Glomerular visceral epithelial cell (primary cell): ENCODE results near the gene RAP1GAP2.
"Not testable (repeated sequence)": the region's sequence is repeated elsewhere in the genome, so short reads cannot be mapped to it uniquely, and the experiment has no call there.

ENCODE experiments used
- DNase-seq: peaks from one replicate; pipeline ENCODE4 v3.0.0-alpha.2; 2016; ENCODE audit errors: extremely low spot score

RAP1GAP2 gene

DNA sequence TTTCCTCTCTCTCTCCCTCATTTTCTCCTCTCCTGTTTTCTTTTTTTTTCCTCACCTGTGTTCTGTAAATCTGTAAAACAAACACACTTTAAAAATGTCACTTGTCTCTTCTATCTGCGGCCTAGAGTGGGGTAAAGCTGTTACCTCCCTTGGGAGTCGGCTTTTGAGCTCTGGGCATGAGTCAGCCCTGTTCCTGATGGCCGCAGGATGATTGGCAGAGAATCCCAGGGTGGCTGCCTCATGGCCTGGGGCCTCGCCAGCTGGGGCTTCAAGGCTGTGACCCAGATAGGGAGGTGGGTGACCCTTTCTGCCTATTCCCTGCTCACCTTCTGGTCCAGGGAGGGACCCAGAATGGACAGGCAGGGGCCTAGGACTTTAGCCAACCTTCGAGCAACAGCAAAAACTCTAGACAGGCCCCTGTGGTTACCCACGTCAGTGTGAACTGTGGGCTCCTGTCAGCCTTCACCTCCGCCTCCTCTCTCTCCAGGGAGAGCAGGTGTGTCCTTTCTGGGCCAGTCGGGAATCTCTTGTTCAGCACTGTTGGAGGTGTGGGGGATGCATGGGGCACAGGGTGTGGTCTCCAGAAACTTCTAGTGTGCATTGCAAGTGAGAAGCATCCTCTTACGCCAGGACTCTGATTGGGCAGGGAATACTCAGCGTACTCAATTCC lies 87.4 kb downstream of the RAP1GAP2 start:
- no peak for DNase-seq

DNA sequence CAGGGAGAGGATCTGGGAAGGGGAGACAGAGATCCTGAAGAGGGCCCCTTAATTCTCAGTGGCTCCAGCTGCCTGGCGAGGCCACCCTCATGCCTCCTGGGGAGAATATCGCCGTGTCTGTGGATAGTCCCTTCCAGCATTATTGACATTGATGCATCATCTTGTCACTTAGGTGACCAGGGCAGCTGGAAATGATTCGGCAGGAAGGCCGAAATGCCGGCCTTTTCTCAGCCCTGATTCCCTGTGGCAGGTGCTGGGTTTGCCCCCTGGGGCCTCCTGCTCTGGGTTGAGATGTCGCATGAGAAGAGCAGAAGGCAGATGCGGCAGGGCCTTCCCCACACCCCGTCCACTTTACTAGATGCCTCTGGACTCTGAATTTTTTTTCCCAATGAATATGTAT lies 89.5 kb downstream of the RAP1GAP2 start:
- no peak for DNase-seq

- DNase-seq = no peak
Observed at GRCh38 chr17:2888326-2888725, 92.1 kb downstream of the RAP1GAP2 start.

GRCh38 chr17:2889256-2889655 lies 93.0 kb downstream of the RAP1GAP2 start:
- DNase-seq = no peak

GRCh38 chr17:2890778-2891177 lies 94.5 kb downstream of the RAP1GAP2 start:
- DNase-seq = not testable (repeated sequence)

DNA sequence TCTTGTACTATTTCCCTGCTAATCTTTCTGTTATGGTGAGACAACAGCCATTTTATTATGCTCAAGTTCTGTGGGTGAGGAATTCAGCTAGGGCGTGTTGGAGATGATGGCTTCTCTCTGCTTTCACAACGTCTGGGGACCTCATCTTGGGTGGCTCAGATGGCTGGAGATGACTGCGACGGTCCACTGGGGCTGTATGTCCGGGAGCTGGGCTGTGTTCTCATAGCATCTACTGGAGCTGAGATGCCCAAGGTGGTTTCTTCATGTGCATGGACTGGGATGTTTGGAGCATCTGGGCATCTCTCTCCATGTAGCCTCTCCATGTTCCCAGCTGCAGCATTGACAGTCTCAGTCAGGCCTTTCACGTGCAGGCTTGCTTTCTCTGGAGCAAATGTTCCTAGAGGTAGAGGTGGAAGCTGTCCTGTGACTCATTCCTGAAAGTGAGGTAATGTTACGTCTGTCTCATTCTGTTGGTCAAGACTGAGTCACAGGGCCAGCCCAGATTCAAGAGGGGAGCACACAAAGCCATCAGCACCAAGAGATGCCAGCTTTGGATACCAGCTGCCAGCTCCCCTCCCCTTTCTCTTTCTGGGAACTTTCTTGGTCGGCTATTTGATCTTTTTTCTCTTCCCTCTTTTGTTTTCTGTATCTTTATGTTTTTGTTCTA lies 96.2 kb downstream of the RAP1GAP2 start:
- DNase-seq = peak; percentile 78

- no peak for DNase-seq
Observed at GRCh38 chr17:2893422-2893914, 97.2 kb downstream of the RAP1GAP2 start.

DNA sequence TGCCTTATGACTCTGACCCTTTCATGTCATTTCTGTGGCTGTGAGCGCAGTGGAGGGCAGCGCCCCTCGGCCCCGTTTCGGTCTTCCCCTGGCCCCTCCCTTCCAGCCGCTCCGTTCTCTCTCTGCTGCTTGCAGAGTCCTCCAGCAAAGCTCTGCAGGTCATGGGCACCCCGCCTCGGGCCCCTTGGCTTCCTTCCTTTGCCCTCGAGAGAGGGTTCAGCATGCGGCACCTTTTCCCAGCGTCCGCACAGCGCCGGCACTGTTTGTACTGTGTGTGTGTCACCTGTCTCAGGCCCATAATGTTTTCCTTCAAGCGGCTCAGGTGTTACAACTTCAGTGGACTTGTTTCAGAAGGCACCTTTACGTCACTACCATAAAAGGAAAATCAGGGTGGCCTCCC lies 98.5 kb downstream of the RAP1GAP2 start:
- no peak for DNase-seq

DNA sequence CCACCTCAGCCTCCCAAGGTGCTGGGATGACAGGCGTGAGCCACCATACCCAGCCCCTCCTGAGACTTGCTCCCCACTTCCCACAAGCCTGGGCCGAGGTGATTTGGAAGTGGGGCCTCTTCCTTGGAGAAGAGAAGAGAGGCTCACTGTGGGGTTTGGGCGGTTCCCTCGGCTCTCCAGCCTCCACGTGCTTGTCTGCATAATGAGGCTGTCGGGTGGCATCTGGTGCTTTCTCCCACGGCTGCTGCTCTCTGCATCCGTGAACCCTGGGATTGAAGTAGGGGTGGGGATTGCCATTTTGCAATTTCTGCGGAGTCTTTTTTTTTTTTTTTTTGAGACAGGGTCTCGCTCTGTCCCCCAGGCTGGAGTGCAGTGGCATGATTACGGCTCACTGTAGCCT lies 101.4 kb downstream of the RAP1GAP2 start:
- DNase-seq = no peak

DNA sequence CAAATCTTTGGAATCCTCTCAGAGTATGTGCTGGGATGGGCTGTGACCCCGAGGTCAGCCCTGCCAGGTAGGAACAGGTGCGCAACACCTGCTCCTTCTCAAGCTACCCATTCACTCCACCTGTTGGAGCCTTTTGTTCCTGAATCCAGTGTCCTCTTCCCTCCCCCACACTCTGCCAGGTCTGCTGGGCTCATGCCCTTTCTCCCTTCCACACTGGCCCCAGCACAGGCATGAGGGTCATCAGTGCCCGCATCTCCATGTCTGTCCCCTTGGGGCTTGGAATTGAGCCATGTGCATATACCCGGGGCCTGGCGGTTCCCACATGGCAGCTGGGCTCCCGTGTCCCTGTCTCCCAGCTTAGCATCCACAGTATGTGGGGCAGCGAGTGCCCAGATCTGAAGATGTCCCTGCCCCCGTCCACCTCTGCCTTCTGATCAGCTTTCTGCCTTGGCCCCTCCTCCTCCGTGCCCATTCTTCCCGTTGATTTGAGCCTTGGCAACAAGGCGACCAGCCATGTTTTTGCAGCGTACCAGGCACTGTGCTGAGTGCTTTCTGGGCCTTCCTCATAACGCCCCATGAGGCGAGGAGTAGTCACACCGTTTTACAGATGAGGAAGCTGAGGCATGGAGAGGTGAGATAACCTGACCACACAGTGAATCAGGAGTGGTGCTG lies 102.2 kb downstream of the RAP1GAP2 start:
- no peak for DNase-seq

DNA sequence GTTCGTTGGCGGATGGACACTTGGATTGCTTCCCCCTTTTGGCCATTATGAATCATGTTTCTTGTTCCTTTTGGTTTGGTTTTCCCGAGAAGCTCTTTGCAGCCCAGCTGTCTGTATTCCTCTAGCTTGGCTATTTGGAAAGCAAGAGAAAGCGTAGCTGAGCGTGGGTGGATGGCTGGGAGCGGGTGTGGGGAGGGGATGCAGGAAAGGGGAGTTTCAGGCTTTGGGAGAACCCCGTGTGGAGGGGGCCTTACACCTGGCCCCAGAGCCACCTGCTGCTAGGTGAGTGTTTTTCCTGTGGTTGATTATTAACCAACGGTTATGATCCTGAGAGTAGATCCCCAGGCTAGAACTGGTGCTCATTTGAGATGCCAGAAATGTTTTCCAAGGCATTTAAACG lies 103.7 kb downstream of the RAP1GAP2 start:
- DNase-seq = no peak

DNA sequence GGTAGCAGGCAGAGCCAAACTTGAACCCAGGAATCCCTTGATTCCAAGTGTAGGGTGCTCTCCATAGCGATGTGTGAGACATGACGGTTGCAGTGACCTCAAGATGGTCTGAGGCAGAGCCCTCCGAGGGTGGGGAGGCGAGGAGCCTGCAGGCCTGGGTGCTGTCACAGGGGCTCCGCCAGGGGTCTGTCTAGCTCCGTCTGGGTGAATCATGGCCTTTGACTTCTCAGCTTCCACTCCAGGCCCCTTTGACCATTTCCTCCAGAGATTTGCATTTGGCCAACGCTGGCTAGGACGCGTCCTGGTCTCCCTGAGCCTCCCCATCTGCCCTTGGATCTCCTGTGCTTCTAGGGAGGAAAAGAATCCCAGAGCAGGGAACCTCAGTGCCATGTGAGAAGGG lies 104.6 kb downstream of the RAP1GAP2 start:
- DNase-seq = no peak

DNA sequence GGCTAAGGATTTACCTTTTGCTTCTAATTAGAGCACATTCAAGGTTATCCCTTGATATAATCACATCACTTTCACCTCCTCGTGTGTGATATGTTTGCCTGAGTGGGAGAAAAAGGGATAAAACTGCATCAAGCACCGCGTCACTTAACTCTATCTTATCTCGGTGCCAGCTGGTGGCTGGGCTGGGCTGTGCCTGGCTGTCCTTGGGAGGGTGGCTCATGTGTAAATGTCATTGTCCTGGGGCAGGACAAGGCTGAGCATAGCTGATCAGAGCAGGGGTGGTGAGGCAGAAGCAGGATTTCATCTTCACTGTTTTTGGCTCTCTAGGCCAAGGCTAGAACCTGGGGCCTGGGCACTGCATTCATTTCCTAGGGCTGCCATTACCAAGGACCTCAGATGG lies 105.3 kb downstream of the RAP1GAP2 start:
- DNase-seq = no peak

GRCh38 chr17:2902546-2902945 lies 106.3 kb downstream of the RAP1GAP2 start:
- no peak for DNase-seq

DNA sequence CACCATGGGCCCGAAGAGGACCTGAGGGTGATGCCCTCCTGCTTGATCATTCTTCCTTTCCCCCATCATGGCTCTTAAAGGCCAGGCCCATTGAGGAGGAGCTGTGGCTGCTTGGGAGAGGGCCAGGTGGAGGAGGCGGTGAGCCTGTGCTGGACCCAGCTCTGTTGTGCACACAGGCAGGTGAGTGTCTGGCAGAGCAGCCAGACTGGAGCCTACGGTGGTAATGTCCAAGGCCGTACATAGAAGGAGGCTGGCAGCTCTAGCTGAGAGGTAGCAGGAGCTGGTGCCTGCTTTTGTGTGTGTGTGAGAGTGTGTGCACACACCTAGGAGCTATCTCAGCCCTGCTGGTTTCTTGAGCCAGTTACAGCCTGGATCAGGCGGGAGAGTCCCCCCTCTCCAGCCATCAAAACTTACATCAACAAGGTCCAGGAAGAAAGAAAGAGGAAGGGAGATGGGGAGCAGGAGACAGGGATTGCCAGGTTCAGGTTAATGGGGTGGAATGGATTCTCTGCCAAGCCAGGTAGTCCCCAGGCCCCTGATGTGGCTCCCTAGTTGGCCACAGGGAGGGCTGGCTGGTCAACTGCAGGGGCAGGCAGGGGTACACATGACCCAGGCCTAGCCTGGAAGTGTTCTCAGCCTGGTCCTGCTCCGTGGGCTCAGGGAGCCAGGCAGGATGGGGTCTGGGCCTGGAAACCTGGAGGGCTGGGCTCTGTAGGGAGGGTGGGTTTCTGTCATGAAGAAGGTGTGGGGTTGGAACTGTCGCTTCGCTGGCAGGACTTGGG lies 107.1 kb downstream of the RAP1GAP2 start:
- no peak for DNase-seq

DNA sequence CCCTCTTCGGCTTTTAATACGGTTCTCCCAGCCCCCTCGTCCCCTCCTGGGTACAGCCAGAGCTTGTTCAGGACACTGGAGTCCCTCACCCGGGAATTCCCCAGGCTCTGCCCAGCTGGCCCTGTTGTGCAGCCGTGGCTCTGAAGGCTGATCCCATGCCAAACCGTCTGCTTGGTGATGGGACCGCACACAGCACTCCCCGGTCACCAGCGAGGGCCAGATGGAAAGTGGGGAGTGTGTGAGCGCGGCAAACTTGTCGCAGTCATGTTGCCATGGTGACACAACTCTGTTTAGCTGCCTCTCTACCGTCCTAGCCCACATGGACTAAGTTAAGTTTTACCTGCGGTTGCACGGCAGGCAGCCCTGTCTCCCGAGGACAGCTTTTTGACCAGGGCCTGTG lies 107.9 kb downstream of the RAP1GAP2 start:
- DNase-seq = peak; percentile 27

- DNase-seq = no peak
Observed at GRCh38 chr17:2905269-2905668, 109.0 kb downstream of the RAP1GAP2 start.

DNA sequence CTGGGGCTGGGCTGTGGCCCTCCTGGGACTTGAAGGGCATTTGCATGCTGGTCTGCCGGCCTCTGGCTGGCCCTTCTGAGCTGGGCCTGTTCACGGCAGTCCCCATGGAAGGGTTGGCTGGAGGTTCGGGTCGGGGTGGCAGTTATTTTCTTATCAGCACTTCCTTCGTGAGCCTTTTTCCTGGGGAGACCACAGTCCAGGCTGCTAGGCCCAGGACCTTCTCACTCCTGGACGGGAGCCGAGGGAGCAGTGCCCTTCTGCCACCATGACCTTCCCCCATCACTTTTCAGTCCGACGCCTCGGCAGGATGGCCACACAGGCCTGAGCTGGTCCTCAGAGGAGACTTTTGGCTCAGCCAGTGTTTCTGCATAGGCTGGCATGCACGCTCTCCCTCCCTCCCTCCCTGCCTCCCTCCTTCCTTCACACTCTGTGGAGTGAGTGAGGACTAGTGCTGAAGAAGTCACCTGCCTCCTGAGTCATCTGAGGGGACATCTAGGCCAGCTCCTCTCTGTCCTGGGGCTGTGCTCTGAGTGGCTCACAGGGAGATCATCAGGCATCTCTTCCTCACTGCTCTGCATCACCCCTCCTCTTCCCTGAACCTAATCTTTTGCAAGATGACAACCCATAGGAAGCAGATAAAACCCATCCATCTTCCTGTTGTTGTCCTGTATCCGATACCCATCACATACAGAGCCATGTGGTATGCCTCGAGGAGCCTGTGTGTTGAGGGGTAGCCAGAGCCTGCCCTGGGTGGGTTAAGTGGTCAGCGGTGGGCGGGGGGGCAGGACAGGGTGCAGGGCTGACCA lies 109.7 kb downstream of the RAP1GAP2 start:
- no peak for DNase-seq

DNA sequence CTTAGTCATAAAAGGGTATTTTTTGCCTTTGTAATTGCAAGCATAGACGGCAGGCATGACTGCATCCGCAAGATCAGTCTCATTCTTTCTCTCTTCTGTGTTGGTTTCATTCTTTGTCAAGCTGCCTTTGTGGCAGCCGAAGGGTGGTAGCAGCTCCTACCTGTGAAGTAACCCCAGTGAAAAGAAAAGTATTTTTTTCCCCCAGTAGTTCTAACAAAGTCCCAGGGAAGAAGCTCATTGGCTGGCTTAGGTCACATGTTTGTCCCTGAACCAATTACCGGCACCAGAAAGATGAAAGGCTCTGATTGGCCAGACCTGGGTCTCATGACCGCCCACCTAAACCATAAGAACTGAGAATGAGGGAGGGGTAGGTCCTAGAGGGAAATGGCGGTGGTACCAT lies 110.7 kb downstream of the RAP1GAP2 start:
- no peak for DNase-seq

DNA sequence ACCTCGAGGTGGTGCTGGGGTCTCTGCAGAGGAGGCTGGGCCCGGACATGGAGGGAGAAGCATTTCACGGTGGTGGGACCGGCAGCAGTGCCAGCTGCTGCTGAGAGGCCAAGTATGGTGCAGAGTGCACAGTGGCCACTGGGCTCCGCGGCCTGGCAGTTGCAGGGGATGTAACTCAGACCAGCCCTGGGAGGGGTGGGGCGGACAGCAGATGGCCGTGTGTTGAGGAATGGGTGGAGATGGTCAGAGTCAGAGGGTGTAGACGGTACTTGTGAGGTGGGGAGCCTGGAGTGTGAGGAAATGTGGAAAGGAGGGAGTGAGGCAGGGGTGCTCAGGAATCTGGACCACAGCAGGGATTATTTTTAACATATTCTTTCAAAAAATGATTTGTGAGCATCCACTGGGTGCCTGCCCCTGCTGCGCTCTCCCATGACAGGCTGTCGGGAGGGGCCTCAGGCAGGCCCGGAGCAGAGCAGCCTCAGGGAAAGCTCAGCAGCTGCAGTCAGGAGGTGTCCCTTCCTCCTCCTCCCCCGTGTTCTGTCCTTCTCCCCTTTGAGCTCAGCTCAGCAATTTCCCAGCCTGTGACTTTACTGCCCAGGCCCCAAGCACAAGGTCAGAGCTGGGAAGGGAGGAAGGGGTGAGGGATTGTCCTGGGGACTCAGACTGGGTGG lies 113.1 kb downstream of the RAP1GAP2 start:
- DNase-seq = no peak

DNA sequence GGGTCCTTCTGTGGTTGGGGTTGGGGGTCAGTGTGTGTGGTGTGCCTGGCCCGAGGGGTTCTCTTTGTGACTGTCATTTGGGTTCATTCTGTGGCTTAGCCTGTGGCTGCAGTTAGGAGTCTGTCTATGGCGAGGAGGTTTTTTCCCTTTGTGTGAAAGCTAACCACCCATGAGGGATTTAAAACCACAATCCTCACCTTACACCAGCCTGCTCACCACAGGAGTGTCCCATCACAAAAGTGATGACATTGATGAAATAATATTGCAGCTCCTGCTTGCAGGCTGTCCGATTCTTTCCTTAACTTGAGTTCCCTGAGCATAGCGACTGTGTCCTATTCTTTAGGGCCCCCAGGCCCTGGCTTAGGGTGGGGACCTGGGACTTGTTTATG lies 113.6 kb downstream of the RAP1GAP2 start:
- peak; percentile 24 for DNase-seq
